GM04504 (cell line): Measurements from ENCODE around the gene MTRF1L.
"Not testable (repeated sequence)": the region's sequence is repeated elsewhere in the genome, so short reads cannot be mapped to it uniquely, and the experiment has no call there.

Experiments used
- DNase-seq: peaks from one replicate; pipeline ENCODE4 v3.0.0-alpha.2; 2012; ENCODE audit warnings: low read depth

The MTRF1L gene

GRCh38 chr6:152969688-152970418 is 32.7 kb downstream of the MTRF1L start:
- DNase-seq, result no peak

DNA sequence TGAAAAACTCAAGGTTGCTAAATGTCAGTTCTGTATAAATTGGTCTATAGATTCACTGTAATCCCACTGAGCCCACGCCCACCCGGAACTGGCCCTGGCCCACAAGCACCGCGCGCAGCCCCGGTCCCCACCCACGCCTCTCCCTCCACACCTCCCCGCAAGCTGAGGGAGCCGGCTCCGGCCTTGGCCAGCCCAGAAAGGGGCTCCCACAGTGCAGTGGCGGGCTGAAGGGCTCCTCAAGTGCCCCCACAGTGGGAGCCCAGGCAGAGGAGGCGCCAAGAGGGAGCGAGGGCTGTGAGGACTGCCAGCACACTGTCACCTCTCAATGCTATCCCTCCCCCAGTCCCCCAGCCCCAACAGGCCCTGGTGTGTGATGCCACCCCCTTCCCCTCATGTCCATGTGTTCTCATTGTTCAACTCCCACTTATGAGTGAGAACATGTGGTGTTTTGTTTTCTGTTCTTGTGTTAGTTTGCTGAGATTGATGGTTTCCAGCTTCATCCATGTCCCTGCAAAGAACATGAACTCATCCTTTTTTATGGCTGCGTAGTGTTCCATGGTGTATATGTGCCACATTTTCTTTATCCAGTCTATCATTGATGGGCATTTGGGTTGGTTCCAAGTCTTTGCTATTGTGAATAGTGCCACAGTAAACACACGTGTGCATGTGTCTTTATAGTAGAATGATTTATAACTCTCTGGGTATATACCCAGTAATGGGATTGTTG is 36.2 kb downstream of the MTRF1L start:
- DNase-seq, result not testable (repeated sequence)

GRCh38 chr6:152959333-152959732 is 43.2 kb downstream of the MTRF1L start:
- DNase-seq, result no peak

GRCh38 chr6:152957796-152958195 is 44.7 kb downstream of the MTRF1L start:
- DNase-seq, result no peak

DNA sequence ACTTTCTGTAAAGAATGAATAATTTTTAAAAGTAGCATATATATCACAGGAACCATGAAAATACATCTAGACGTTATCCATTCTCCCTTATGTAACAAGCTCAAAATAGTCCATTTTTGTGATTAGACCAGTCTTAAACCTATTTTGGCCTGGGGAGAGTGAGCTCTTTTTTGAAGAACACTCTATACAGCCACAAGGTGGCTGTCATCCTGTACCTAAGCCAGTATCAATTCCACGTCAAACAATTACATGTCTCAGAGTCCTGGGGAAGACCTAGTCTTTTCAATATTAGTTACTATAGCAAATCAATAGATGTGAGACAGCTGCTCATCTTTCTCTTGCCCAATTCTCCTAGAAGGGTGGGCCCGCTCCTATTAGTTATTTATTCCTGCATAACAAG is 48.1 kb downstream of the MTRF1L start:
- DNase-seq, result no peak

GRCh38 chr6:152952866-152953509 is 49.5 kb downstream of the MTRF1L start:
- DNase-seq, result no peak

DNA sequence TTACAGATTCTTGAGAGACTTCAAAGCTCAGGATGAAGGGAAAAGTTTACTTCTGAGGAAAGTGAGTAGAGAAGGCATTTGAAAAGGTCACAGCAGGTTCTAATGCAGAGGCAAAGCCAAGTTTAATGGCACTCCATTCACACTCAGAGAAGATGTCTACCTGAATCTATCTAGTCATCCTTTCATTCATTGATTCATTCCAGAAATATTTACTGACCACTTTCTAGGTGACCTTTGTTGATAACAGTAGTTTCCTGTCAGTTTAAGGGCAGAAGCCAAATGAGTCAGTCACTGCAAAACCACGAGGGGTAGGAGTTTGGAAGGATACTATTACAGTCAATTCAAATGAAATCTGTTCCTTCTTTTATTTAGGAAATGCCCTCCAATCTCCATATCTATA is 50.5 kb downstream of the MTRF1L start:
- DNase-seq, result no peak

- DNase-seq, result no peak
Observed at GRCh38 chr6:152950240-152950639, 52.3 kb downstream of the MTRF1L start.

GRCh38 chr6:152948150-152948768 is 54.2 kb downstream of the MTRF1L start:
- DNase-seq, result peak; percentile 14

- DNase-seq, result no peak
Observed at GRCh38 chr6:152946995-152947394, 55.5 kb downstream of the MTRF1L start.

DNA sequence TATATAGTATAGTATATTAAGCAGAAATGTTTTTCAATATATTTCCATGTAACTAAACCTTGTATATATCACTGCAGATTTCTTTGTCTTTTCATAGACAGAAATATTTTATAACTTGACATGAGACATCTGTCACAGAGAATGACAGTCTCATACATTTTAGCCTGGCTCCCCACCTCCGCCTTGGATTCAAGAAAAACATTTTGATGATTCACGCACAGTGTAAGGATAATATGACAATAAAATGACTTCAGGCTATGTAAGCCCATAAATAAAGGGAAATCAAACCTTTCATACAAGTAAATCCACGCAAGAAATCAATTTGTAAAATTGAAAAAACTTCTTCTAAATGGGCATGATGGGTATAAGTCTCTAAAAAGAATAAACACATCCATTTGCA is 56.0 kb downstream of the MTRF1L start:
- DNase-seq, result no peak

- no peak for DNase-seq
Observed at GRCh38 chr6:152943260-152943897, 59.1 kb downstream of the MTRF1L start.

- DNase-seq, result no peak
Observed at GRCh38 chr6:152942319-152942869, 60.1 kb downstream of the MTRF1L start.

DNA sequence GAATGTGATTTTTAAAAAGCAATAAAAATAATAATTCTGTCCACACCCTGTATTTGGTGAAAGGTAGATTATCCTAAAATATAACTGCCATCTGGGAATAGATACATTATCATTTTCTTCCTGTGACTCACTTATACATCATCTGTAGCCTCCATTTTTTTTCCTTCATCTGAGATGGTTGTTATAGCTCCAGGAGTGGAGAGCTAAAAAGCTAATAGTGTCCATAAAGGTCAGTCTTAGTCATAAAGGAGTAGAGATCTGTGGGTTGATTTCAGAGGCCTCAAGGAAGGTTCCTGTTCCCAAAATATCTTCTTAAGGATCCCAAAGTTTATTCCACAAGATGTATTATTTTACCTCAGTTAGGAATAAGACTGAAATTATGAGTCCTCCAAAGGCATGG is 60.8 kb downstream of the MTRF1L start:
- DNase-seq, result no peak
